Skin of body (tissue), 2 donors: ENCODE measurements around the gene CTDNEP1. TPM values are rescaled to one million over a fixed set of nuclear protein-coding genes. Genes with fewer than 3 reads are reported as not detected.
A peak's percentile ranks its signal among the peaks of the same experiment; 100 is the strongest.

ENCODE experiments used
- small RNA-seq: library from RNA; depleted of rRNA; stranded (forward); fragments of <200 nt; gene quantifications from one replicate; pipeline ENCODE3, GENCODE V24; 2014; ENCODE audit warnings: low replicate concordance
- total RNA-seq: library from RNA; depleted of rRNA; stranded (reverse); fragments of >200 nt; gene quantifications from one replicate; pipeline ENCODE4 v1.2.3, GENCODE V29; 2014

CTDNEP1 gene
- total RNA-seq, 1 donor from 2014 or later = 44.1 TPM

Small RNAs within 50 kb of the gene (small RNA-seq; reads per million reads assigned to genes)
- gene MIR324 (13.1 reads per million, percentile 93 among the genes with 10 or more reads in this experiment), gene RF00019 (not detected)

Other genes with a start within 250 kb of the CTDNEP1 start
- 57.5 TPM for gene RNASEK, start 239.1 kb downstream of the CTDNEP1 start, total RNA-seq
- 7.6 TPM for gene BCL6B, start 228.7 kb downstream of the CTDNEP1 start, total RNA-seq
- 0.69 TPM for gene SLC16A13, start 215.7 kb downstream of the CTDNEP1 start, total RNA-seq
- gene SLC16A11, start 207.6 kb downstream of the CTDNEP1 start, total RNA-seq = 0.69 TPM
- 3.7 TPM for gene CLEC10A, start 171.5 kb downstream of the CTDNEP1 start, total RNA-seq
- 0.39 TPM for gene ASGR2, start 136.9 kb downstream of the CTDNEP1 start, total RNA-seq
- gene ASGR1, start 72.4 kb downstream of the CTDNEP1 start, total RNA-seq = 3.7 TPM
- 16.5 TPM for gene DLG4, start 31.9 kb downstream of the CTDNEP1 start, total RNA-seq
- 261 TPM for gene ACADVL, start 31.8 kb downstream of the CTDNEP1 start, total RNA-seq
- gene DVL2, start 17.2 kb downstream of the CTDNEP1 start, total RNA-seq = 47.5 TPM
- 27.0 TPM for gene PHF23, start 12.3 kb downstream of the CTDNEP1 start, total RNA-seq
- 223 TPM for gene GABARAP, start 9.3 kb downstream of the CTDNEP1 start, total RNA-seq
- 27.5 TPM for gene ELP5, start 481 bp upstream of the CTDNEP1 start, total RNA-seq
- gene CLDN7, start 10.7 kb upstream of the CTDNEP1 start, total RNA-seq = 5.4 TPM
- gene SLC2A4, start 30.0 kb upstream of the CTDNEP1 start, total RNA-seq = 11.7 TPM
- gene YBX2, start 42.9 kb upstream of the CTDNEP1 start, total RNA-seq = 1.3 TPM
- 186 TPM for gene EIF5A, start 55.9 kb upstream of the CTDNEP1 start, total RNA-seq
- 17.2 TPM for gene GPS2, start 63.6 kb upstream of the CTDNEP1 start, total RNA-seq
- gene NEURL4, start 77.6 kb upstream of the CTDNEP1 start, total RNA-seq = 14.2 TPM
- gene ACAP1, start 84.8 kb upstream of the CTDNEP1 start, total RNA-seq = 4.7 TPM
- 6.3 TPM for gene KCTD11, start 100.4 kb upstream of the CTDNEP1 start, total RNA-seq
- not detected for gene TMEM95, start 103.4 kb upstream of the CTDNEP1 start, total RNA-seq
- gene TNK1, start 129.4 kb upstream of the CTDNEP1 start, total RNA-seq = 2.5 TPM
- 16.0 TPM for gene PLSCR3, start 142.8 kb upstream of the CTDNEP1 start, total RNA-seq
- gene TMEM256, start 152.4 kb upstream of the CTDNEP1 start, total RNA-seq = 75.9 TPM
- gene NLGN2, start 156.1 kb upstream of the CTDNEP1 start, total RNA-seq = 8.8 TPM
- not detected for gene SPEM1, start 168.6 kb upstream of the CTDNEP1 start, total RNA-seq
- gene SPEM2, start 173.9 kb upstream of the CTDNEP1 start, total RNA-seq = not detected
- not detected for gene SPEM3, start 177.1 kb upstream of the CTDNEP1 start, total RNA-seq
- gene TMEM102, start 183.7 kb upstream of the CTDNEP1 start, total RNA-seq = 3.3 TPM
- 3.4 TPM for gene FGF11, start 187.8 kb upstream of the CTDNEP1 start, total RNA-seq
- 12.5 TPM for gene CHRNB1, start 193.3 kb upstream of the CTDNEP1 start, total RNA-seq
- 16.7 TPM for gene ZBTB4, start 227.9 kb upstream of the CTDNEP1 start, total RNA-seq
- not detected for gene SLC35G6, start 229.7 kb upstream of the CTDNEP1 start, total RNA-seq
- 73.0 TPM for gene POLR2A, start 232.6 kb upstream of the CTDNEP1 start, total RNA-seq